GM18873 (cell line): ENCODE results near the gene TSPAN3.

ENCODE experiments used
- ATAC-seq: cut with Tn5 transposase; IDR thresholded peaks from one replicate; pipeline ENCODE4 v1.9.1; 2021; ENCODE audit warnings: mild to moderate bottlenecking, moderate library complexity, moderate number of reproducible peaks; ENCODE audit not compliant: unreplicated experiment, low FRiP score

TSPAN3 gene

GRCh38 chr15:77085297-77085696 lies 14.4 kb upstream of the TSPAN3 start:
- no peak for ATAC-seq

DNA sequence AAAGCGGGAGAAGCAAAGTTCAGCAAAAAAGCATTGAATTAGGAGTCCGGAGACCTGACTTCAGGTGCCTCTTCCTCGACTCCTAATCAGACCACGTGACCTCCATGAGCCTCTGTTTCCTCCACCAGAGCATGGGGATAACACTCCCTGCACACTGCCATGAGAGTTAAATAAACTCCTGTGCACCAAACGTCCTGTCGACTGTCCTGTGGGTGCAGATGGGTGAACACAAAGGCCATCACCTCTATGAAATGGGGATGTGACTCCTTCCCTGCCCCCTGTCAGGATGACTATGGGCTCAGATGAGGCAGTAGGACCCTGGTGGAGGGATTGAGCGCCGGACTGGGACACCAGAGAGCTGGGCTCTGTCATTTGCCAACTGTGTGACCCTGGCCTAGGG lies 13.5 kb upstream of the TSPAN3 start:
- no peak for ATAC-seq

GRCh38 chr15:77083381-77084160 lies 12.7 kb upstream of the TSPAN3 start:
- peak; percentile 50 for ATAC-seq

GRCh38 chr15:77081971-77082370 lies 11.1 kb upstream of the TSPAN3 start:
- ATAC-seq = no peak

DNA sequence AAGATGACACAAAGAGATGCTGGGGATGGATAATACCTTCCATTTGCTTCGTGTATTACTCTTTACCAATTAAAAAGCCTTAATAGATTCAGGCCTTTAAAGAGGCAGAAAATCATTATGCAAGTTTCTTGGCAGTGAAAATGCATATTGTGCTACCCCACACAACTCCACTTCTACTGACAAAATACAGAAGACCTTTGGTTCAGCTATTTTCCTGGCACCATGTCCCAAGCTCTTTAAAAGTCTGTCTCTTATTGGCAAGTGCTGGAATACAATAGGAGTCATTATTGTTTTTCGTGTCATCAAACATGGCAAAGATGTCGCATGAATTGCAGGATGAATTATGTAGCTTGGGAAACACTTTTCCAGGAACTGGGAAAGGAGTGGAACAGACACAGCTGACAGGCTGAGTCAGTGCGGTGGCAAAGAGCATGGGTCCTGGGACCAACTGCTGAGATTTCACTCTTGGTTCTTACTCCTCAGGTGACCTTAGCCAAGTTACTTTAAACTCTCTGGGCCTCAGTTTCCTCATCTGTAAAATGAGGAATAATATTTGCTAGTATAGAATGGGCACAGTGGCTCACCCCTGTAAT lies 5.5 kb upstream of the TSPAN3 start:
- no peak for ATAC-seq

DNA sequence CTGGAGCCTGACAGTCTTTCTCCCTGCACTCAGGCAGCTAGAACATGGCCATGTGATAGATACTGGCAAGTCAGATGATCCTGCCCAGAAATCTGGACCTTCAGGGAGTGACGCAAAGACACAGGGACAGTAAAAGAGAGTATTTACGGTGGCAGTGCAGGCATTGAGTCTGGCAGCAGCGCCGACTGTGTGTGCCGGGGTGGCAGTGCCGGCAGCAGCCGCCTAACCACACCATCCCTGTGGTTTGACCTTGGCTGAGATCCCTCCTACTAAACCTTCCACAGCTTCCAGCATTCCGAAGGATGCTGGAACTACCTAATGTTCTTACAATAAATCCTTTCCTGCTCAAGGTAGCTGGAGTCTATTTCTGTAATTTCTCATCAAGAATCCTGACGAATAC lies 4.6 kb upstream of the TSPAN3 start:
- ATAC-seq = no peak

DNA sequence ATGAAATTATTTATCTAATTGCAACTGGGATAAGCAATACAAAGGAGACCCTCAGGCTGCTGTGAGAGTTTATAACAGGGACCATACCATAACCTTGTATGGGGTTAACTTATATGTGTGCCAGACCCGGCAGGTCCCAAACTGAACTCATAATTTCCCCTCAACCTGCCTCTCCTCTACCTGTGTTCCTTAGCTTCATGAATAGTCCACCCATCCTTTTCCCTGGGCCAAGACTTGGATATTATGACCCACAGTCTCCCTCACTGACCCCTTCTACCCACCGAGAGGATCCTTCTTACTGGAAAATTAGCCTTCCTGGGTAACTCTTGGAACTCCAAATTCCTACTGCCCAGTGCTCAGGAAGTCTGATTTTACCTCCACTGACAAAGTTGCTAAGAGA lies 3.4 kb upstream of the TSPAN3 start:
- ATAC-seq = no peak

- ATAC-seq = no peak
Observed at GRCh38 chr15:77071305-77072223, 655 bp upstream of the TSPAN3 start.

DNA sequence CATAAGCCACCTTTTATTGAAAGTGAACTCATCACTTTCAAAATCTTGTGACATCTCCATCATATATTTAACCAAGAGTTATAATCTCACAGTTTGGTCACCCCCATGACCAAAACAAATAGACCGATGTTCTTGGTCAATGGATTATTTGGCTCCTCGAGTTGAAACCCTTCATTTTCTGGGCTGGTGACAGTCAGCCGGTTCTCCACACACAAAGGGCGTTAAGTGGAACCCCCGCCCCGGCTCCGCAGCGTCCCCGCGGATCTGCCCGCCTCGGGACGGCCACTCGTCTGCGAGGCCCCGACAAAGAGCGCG lies 772 bp downstream of the TSPAN3 start:
- ATAC-seq = no peak

GRCh38 chr15:77069521-77070121 lies 1.3 kb downstream of the TSPAN3 start:
- ATAC-seq = no peak

DNA sequence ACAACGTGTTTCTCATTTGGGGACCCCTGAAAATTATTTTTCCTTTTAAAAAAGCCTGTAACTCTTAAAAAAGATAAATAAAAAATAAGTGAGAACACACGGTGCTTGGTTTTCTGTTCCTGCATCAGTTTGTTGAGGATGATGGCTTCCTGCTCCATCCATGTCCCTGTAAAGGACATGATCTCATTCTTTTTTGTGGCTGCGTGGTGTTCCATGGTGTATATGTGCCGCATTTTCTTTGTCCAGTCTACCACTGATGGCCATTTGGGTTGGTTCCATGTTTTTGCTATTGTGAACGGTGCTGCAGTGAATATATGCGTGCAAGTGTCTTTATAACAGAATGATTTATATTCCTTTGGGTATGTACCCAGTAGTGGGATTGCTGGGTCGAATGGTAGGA lies 2.3 kb downstream of the TSPAN3 start:
- ATAC-seq = no peak

DNA sequence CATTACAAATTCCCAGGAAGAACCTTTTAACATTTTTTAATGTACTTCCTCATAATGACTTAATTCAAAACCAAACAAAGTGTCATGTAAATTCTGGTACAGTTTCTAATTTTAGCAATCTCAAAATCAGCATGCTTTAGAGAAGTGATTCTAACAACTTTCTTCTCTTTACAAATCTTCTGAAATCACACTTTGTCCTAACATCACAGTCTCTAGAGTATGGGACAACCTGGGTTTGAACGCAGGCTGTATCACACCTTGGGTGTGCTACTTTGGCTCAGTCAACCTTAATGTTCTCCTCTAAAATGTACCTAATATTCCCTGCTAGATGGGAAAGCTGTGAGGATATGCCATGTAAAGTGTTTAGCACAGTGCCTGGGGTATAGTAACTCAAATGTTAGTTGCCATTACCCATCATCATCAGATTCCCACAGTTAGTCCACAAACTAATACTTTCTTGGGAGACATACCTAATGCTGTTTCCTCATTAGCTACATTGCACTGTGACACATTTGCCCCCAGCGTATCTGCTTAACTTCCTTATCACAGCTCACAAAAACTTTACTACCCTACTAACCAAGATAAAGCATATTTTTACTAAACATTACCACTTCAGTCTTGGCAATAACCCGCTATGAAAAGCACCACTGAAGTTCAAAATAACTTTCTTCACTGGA lies 3.1 kb downstream of the TSPAN3 start:
- no peak for ATAC-seq

DNA sequence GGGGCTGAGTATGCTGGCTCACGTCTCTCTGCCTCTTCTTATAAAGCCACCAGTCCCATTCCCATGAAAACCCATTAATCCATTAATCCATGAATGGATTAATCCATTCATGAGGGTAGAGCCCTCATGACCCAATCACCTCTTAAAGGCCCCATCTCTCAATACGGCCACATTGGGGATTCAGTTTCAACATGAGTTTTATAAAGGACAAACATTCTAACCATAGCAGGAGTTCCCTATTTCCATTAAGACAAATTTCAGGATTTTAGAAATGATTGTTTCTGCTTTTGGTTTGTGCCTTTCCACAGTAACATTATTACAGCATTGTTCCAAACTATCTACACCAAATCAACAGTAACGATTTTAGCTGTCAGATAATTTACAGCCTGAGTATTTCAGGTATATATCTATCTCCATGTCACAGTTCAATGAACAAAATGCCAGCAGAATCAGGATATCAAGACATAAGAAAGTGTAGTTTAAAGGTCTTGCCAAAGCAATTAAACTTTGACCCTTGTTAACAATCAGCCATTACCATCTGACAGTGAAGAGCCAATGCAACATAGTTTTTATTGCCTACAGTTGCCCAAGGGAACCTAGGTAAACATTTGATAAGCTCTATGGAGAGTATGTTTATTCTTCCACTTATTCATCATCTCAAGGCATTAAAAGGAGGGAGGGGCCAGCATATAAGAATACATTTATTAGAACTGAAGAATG lies 3.8 kb downstream of the TSPAN3 start:
- ATAC-seq = no peak

DNA sequence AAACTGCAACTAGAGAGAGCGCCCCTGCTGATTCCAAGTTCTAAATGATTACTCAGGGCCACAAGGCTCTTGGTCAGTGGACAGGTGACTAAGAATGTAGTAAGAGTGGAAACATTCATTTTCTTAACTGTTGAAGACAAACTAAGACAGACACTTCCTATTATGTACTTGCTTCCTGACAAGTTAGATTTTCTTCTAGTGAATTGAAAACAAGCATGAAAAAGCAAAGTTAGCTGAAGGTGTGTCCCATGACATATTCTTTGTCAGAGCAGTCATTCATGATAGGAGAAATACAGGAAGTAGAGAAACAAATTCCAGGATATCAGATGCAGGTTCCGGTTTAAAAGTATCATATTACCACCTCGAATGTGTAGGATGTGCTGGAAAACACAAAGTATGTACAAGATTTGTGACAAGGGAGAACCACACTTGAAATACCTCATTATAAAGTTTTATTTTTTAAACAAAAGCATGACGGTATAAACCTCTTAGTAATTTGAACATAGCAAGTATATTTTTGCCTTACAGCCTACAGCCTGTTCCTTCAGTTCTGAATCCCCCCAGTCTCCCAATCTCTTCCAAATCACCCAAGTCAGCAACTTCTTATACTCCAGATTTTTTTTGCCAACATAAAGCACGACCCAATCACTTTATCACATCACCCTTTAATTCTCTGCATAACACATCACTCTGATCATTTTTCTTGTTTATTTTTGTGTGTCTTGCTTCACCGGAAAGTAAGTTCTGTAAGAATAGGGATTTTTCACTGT lies 6.2 kb downstream of the TSPAN3 start:
- ATAC-seq = no peak

DNA sequence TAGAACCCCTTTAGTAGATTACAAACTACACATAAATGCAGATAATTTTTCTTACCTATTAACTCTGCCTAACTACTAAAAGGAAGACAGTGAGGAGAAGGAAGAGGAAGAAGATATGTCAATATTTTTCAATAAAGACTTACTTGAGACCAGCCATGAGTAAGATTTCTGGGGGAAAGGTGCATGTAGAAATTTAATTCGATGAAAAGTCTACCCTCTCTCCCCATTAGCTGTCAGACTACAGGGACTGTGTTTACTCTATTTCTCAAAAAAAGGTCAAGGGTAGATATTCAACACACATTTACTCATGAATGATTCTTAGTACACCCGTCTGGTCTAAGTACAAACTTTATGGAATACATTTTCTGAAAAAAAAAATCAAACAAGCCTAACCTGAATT lies 6.8 kb downstream of the TSPAN3 start:
- no peak for ATAC-seq

- no peak for ATAC-seq
Observed at GRCh38 chr15:77063249-77063648, 7.7 kb downstream of the TSPAN3 start.

DNA sequence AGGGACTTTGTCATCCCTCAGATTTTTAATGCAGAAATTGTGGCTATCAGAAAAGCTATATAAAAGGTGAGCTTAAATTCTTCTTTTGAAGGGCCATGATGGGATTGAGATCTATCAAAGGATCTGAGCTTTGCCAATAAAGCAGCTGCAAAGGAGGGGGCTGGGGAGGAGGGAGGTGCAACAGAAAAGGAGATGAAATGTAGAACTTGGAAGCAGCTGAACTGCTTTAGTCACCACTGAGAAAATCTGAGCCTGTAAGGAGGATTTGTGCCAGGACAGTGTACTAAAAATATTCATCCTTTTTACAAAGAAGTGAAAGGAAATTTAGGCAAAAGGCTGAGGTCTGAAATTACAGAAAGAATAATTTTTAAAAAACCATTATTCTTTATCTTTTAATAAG lies 10.4 kb downstream of the TSPAN3 start:
- no peak for ATAC-seq

DNA sequence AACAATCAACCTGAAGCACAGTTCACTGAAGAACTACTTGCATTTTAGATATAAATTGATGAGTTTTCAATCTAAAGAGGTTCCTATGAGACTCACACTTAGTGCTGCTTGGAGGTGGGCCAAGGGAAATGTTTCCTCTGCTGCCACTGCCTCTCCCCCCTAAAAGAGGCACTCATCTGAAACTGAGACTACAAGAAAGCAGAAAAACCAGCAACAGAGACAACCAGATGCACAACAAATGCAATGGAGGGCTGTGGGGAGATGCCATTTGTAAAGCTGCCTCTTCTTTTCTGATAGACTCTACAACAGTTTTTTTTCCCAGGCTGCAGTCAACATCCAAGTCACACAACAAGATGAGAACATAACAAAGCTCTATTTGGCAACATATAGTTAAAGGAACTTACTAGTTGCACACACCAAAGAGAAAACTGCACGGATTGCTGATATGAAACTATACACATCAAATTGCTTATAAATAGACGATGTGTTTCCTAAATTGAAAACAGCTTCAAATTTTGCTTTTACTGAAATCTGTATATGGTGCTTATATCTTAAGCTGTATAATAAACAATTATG lies 11.0 kb downstream of the TSPAN3 start:
- ATAC-seq = no peak

DNA sequence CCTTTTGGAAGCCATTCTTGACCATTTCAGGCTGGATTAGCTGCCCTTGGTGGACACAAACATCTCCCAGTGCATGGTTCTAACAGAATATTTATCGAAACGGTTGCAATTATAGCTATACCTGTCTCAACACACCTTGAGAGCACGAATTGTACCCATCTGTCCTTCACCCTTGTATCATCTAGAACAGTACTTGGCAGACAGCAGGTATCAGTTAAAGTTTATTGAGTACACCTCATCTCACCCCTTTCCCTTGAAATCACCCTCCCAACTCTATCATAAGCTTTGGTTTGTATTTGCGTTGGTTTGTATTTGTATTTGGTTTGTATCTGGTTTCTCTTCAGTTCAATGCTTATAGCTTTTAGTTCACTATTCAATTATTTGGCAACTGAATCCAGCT lies 12.4 kb downstream of the TSPAN3 start:
- no peak for ATAC-seq
